Activated CD8-positive, alpha-beta memory T cell treated with anti-CD3 and anti-CD28 coated beads, Interleukin-2, amount 10 ng/mL, durations not matched to agents 7 days and 5 days (primary cell): ENCODE data around the gene MOV10. TPM values are rescaled to one million over a fixed set of nuclear protein-coding genes. Genes with fewer than 3 reads are reported as not detected.
"Not testable (repeated sequence)": the region's sequence is repeated elsewhere in the genome, so short reads cannot be mapped to it uniquely, and the experiment has no call there.

Experiments used
- ATAC-seq: fragments of 150-1000 bp; cut with Tn5 transposase; one replicate; pipeline ENCODE4 v1.10.0; 2021; ENCODE audit warnings: moderate library complexity
- CTCF ChIA-PET: fragments of 350-600 bp; sonication (Branson Sonifier 250); formaldehyde crosslinking; loops from one replicate; lab custom pipeline; 2021; ENCODE audit warnings: antibody characterized with exemption; lab: Charles Lee
- DNase-seq: peaks from one replicate; pipeline ENCODE4 v3.0.0-alpha.2; 2020
- H3K27ac Mint-ChIP-seq: one replicate; pipeline ENCODE4 v1.8.0; 2021; ENCODE audit warnings: mild to moderate bottlenecking, mixed read lengths
- H3K27me3 Mint-ChIP-seq: one replicate; pipeline ENCODE4 v1.8.0; 2021; ENCODE audit warnings: mixed read lengths
- H3K36me3 Mint-ChIP-seq: one replicate; pipeline ENCODE4 v1.8.0; 2021; ENCODE audit warnings: mild to moderate bottlenecking, mixed read lengths
- H3K4me1 Mint-ChIP-seq: one replicate; pipeline ENCODE4 v1.8.0; 2021; ENCODE audit warnings: mixed read lengths
- H3K4me3 Mint-ChIP-seq: one replicate; pipeline ENCODE4 v1.8.0; 2021; ENCODE audit warnings: mild to moderate bottlenecking, moderate library complexity, mixed read lengths
- H3K9me3 Mint-ChIP-seq: one replicate; pipeline ENCODE4 v1.8.0; 2022; ENCODE audit warnings: low read depth, mixed read lengths
- total RNA-seq, 2 experiments: library from RNA; stranded (reverse); gene quantifications; one replicate each; pipeline ENCODE4 v1.2.3, GENCODE V29; 2021

The MOV10 gene
- total RNA-seq: 100 to 1,000 TPM; 112 to 171 TPM

GRCh38 chr1:112674440-112674985 is at the start of gene MOV10:
Gene MOV10, plus strand, starts transcription at chr1:112674659. Its CDS starts 254 bp downstream, at chr1:112674913.
- DNase-seq (peak; percentile 80), ATAC-seq (peak; percentile 84)
- Mint-ChIP-seq H3K9me3 (no peaks in the 10 kb centered on the region), H3K4me1 (peaks cover 49% of the 10 kb centered on the region), H3K36me3 (peaks cover 54% of the 10 kb centered on the region), H3K27me3 (no peaks in the 10 kb centered on the region), H3K4me3 (peak within 1 kb of the TSS; percentile 95), H3K27ac (peak within 1 kb of the TSS; percentile 97)
- CTCF ChIA-PET: interaction anchor here (0.5 to 3.4 kb wide), 15 partner anchors 10 to 1628 kb away, joined by 3 to 25 read pairs (median 4); partner anchors contain the start of genes CAPZA1, PPM1J, RHOC and ST7L

DNA sequence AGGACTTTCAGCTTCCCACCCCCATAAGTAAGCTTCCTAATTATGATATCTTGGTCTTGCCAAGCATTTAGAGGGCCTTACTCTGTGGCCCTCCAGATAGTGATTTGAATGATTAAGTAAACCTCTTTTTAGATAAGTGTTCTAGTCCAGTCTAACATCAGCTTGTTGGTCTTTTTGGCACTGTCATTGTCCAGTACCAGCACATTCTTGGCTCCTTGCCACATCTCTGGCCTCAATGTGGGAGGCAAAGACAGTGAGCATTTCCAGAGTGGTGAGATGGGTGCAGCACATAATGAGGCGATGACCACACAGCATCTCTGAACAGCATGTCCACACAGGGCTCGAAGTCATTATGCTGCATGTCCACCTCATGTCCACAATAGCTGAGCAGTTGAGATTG is 48.8 kb upstream of the MOV10 start:
- Mint-ChIP-seq H3K4me3 (no peak overlapping the region), H3K4me1 (peaks cover 62% of the 10 kb centered on the region), H3K36me3 (peaks cover 62% of the 10 kb centered on the region), H3K27ac (peak overlapping the region; percentile 8), H3K27me3 (no peaks in the 10 kb centered on the region), H3K9me3 (no peaks in the 10 kb centered on the region)
- ATAC-seq: no peak
- no peak for DNase-seq
- CTCF ChIA-PET: interaction anchor here (0.6 kb wide), 1 partner anchor 10 kb away, joined by 3 read pairs; no protein-coding TSS in a partner anchor

DNA sequence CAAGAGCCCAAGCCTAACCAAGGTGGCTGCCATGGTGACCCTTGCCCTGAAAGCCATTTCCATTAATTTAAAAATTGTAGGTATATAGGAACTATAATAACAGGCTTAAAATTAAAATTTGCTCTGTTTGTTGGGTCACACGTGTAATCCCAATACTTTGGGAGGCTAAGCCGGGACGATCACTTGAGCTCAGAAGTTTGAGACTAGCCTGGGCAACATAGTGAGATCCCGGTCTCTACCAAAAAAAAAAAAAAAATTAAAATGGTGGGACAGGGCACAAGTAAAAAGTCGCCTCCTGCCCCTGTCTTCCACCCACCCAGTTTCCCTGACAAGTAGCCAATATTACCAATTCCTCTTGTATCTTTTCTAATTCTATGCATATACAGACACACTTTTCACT is 48.3 kb upstream of the MOV10 start:
- Mint-ChIP-seq H3K4me3 (no peak overlapping the region), H3K27ac (no peak overlapping the region), H3K9me3 (no peaks in the 10 kb centered on the region), H3K27me3 (no peaks in the 10 kb centered on the region), H3K36me3 (peaks cover 62% of the 10 kb centered on the region), H3K4me1 (peaks cover 66% of the 10 kb centered on the region)
- CTCF ChIA-PET: interaction anchor here (0.6 kb wide), 1 partner anchor 11 kb away, joined by 3 read pairs; no protein-coding TSS in a partner anchor
- ATAC-seq (no peak), DNase-seq (no peak)

- CTCF ChIA-PET: no interaction called here
- Mint-ChIP-seq H3K27me3 (no peaks in the 10 kb centered on the region), H3K4me1 (peaks cover 68% of the 10 kb centered on the region), H3K4me3 (no peak overlapping the region), H3K27ac (no peak overlapping the region), H3K36me3 (peaks cover 64% of the 10 kb centered on the region), H3K9me3 (no peaks in the 10 kb centered on the region)
- DNase-seq (no peak), ATAC-seq (no peak)
These were observed 47.6 kb upstream of the MOV10 start for GRCh38 chr1:112626887-112627286.

- Mint-ChIP-seq H3K9me3 (no peaks in the 10 kb centered on the region), H3K27me3 (no peaks in the 10 kb centered on the region), H3K27ac (no peak overlapping the region), H3K36me3 (peaks cover 63% of the 10 kb centered on the region), H3K4me3 (no peak overlapping the region), H3K4me1 (peaks cover 69% of the 10 kb centered on the region)
- DNase-seq (no peak), ATAC-seq (no peak)
- CTCF ChIA-PET: no interaction called here
These were observed 45.9 kb upstream of the MOV10 start for GRCh38 chr1:112628516-112628915.

GRCh38 chr1:112629256-112629655 is 45.2 kb upstream of the MOV10 start:
- no peak for ATAC-seq
- Mint-ChIP-seq H3K36me3 (peaks cover 66% of the 10 kb centered on the region), H3K9me3 (no peaks in the 10 kb centered on the region), H3K27me3 (no peaks in the 10 kb centered on the region), H3K27ac (peak overlapping the region; percentile 8), H3K4me3 (no peak overlapping the region), H3K4me1 (peaks cover 74% of the 10 kb centered on the region)
- CTCF ChIA-PET: no interaction called here
- no peak for DNase-seq

- Mint-ChIP-seq H3K27ac (peak overlapping the region; percentile 43), H3K9me3 (no peaks in the 10 kb centered on the region), H3K27me3 (no peaks in the 10 kb centered on the region), H3K4me1 (peaks cover 63% of the 10 kb centered on the region), H3K4me3 (no peak overlapping the region), H3K36me3 (peaks cover 39% of the 10 kb centered on the region)
- CTCF ChIA-PET: no interaction called here
- DNase-seq: no peak
- ATAC-seq: no peak
These were observed 40.8 kb upstream of the MOV10 start for GRCh38 chr1:112633628-112634027.

- Mint-ChIP-seq H3K4me1 (peaks cover 61% of the 10 kb centered on the region), H3K36me3 (peaks cover 33% of the 10 kb centered on the region), H3K4me3 (no peak overlapping the region), H3K9me3 (no peaks in the 10 kb centered on the region), H3K27ac (no peak overlapping the region), H3K27me3 (no peaks in the 10 kb centered on the region)
- CTCF ChIA-PET: no interaction called here
- DNase-seq: no peak
- no peak for ATAC-seq
These were observed 40.1 kb upstream of the MOV10 start for GRCh38 chr1:112634367-112634766.

DNA sequence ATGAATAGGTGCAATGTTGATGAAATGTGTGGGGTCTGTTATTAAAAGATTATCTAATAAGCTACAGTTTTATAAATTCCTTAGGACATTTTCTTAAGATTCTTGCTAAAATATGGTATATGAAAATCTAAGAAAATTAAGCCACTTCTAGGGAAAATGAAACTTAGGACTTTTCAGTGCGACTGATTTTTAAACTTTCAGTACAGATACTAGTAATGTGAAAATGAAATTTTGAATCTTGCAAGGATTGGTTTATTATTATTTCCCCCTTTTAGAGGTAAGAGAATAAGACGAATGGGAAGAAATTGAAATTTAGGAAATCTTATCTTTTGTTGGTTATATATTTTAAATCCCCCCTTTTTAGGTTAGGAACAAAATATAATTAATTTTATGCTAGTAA is 38.4 kb upstream of the MOV10 start:
- no peak for ATAC-seq
- H3K27ac Mint-ChIP-seq: peak overlapping the region; percentile 72

GRCh38 chr1:112636597-112637253 is 37.7 kb upstream of the MOV10 start:
- Mint-ChIP-seq H3K27me3 (no peaks in the 10 kb centered on the region), H3K4me3 (no peak overlapping the region), H3K27ac (peak overlapping the region; percentile 50), H3K4me1 (peaks cover 48% of the 10 kb centered on the region), H3K9me3 (no peaks in the 10 kb centered on the region), H3K36me3 (peaks cover 21% of the 10 kb centered on the region)
- DNase-seq (no peak), ATAC-seq (peak; percentile 37)
- CTCF ChIA-PET: interaction anchor here (1.2 to 2.3 kb wide), 4 partner anchors 12 to 135 kb away, joined by 3 to 9 read pairs (median 4); no protein-coding TSS in a partner anchor

More for the DNA sequence above, 38.4 kb upstream of the MOV10 start:
- no peak for DNase-seq
- Mint-ChIP-seq H3K27me3 (no peaks in the 10 kb centered on the region), H3K36me3 (peaks cover 25% of the 10 kb centered on the region), H3K4me1 (peaks cover 51% of the 10 kb centered on the region), H3K4me3 (peak overlapping the region; percentile 42), H3K9me3 (no peaks in the 10 kb centered on the region)
- CTCF ChIA-PET: interaction anchor here (1.1 to 2.3 kb wide), 4 partner anchors 12 to 134 kb away, joined by 3 to 9 read pairs (median 4); no protein-coding TSS in a partner anchor

- DNase-seq: no peak
- no peaks in the 10 kb centered on the region for H3K27me3 Mint-ChIP-seq
- ATAC-seq: no peak
- H3K36me3 Mint-ChIP-seq: peaks cover 20% of the 10 kb centered on the region
- H3K27ac Mint-ChIP-seq: peak overlapping the region; percentile 67
- H3K9me3 Mint-ChIP-seq: no peaks in the 10 kb centered on the region
- CTCF ChIA-PET: interaction anchor here (1.2 to 2.3 kb wide), 4 partner anchors 11 to 136 kb away, joined by 3 to 9 read pairs (median 4); no protein-coding TSS in a partner anchor
- H3K4me3 Mint-ChIP-seq: no peak overlapping the region
- H3K4me1 Mint-ChIP-seq: peaks cover 48% of the 10 kb centered on the region
These were observed 37.0 kb upstream of the MOV10 start for GRCh38 chr1:112637254-112638109.

DNA sequence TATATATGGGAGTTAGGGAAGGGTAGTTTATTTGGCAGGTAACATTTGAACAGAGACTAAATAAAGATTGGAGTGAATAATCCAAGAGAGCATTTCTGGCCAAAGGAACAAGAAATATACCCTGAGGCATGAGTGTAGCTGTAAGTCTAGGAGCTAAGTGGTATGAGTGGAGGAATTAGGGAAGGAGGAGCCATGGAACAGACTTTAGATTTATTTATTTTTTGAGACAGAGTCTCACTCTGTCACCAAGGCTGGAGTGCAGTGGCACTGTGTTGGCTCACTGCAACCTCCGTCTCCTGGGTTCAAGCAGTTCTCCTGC is 36.4 kb upstream of the MOV10 start:
- peaks cover 46% of the 10 kb centered on the region for H3K4me1 Mint-ChIP-seq
- peaks cover 21% of the 10 kb centered on the region for H3K36me3 Mint-ChIP-seq
- H3K27me3 Mint-ChIP-seq: no peaks in the 10 kb centered on the region
- peak overlapping the region; percentile 67 for H3K27ac Mint-ChIP-seq
- DNase-seq (no peak), ATAC-seq (no peak)
- H3K9me3 Mint-ChIP-seq: no peaks in the 10 kb centered on the region
- H3K4me3 Mint-ChIP-seq: no peak overlapping the region
- CTCF ChIA-PET: no interaction called here

- H3K27me3 Mint-ChIP-seq, CTCF ChIA-PET, H3K27ac Mint-ChIP-seq, DNase-seq, ATAC-seq, H3K4me3 Mint-ChIP-seq, H3K9me3 Mint-ChIP-seq: not testable (repeated sequence)
- Mint-ChIP-seq H3K36me3 (peaks cover 22% of the 10 kb centered on the region), H3K4me1 (peaks cover 33% of the 10 kb centered on the region)
These were observed 34.0 kb upstream of the MOV10 start for GRCh38 chr1:112640437-112640836.
